ENCODE measurements around the gene TMEM9.

DNA sequence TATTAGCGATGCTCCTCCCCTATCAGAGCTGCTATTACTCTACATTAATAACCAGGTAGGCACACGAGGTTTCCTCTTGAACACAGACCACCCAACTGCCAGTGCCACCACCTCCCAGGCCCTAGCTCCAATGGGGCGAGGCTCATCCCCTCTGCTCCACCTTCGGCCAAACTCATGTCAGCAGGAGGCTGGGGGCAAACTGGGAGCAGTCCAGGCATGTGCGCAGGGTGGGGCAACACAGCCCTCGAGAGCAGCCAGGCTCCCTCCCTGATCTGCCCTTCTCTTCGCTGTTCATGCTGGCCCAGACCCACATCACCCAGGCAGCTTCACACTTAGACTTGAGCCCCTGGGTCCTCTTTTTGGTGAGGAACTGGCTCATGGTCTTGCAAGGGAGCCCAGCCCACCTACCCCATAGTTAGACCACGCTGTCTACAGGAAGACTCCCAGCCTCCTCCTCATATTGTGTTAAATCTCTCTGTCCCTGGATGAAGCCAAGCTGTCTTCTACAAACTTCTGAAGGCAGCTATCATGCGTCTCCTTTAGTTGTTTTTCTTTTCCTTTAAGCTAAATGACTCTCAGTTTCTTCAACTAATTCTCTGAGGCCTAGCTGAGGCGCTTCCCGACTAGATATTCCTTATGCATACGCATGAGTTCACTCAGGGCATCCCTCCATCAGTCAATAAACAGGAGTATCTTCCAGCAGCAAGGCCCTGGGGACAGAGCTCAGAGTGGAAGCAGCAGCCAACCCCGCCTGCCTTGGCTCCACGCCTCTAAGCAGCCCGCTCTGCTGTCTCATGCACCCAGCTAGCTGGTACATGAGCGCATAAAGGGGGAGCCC is 12.0 kb downstream of the TMEM9 start:
- no peak for TF ChIP-seq EP300 (IDR thresholded peaks at IDR 0.05; ENCODE audit: borderline replicate concordance)
- TF ChIP-seq TEAD4 (IDR thresholded peaks at IDR 0.05): no peak
- TF ChIP-seq RAD21 (IDR thresholded peaks at IDR 0.05; ENCODE audit: low read depth): no peak
- TF ChIP-seq TCF12 (IDR thresholded peaks at IDR 0.05; ENCODE audit: low read depth): no peak
- TF ChIP-seq, protein P1, sequence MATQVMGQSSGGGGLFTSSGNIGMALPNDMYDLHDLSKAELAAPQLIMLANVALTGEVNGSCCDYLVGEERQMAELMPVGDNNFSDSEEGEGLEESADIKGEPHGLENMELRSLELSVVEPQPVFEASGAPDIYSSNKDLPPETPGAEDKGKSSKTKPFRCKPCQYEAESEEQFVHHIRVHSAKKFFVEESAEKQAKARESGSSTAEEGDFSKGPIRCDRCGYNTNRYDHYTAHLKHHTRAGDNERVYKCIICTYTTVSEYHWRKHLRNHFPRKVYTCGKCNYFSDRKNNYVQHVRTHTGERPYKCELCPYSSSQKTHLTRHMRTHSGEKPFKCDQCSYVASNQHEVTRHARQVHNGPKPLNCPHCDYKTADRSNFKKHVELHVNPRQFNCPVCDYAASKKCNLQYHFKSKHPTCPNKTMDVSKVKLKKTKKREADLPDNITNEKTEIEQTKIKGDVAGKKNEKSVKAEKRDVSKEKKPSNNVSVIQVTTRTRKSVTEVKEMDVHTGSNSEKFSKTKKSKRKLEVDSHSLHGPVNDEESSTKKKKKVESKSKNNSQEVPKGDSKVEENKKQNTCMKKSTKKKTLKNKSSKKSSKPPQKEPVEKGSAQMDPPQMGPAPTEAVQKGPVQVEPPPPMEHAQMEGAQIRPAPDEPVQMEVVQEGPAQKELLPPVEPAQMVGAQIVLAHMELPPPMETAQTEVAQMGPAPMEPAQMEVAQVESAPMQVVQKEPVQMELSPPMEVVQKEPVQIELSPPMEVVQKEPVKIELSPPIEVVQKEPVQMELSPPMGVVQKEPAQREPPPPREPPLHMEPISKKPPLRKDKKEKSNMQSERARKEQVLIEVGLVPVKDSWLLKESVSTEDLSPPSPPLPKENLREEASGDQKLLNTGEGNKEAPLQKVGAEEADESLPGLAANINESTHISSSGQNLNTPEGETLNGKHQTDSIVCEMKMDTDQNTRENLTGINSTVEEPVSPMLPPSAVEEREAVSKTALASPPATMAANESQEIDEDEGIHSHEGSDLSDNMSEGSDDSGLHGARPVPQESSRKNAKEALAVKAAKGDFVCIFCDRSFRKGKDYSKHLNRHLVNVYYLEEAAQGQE (IDR thresholded peaks at IDR 0.05; ENCODE audit: low read depth): no peak
- no peak for TF ChIP-seq CEBPB (IDR thresholded peaks at IDR 0.05)

Data from Ishikawa (cell line).